Mucosa of rectum (tissue), 2 donors: ENCODE measurements around the gene RNPS1.
"Not testable (repeated sequence)": the region's sequence is repeated elsewhere in the genome, so short reads cannot be mapped to it uniquely, and the experiment has no call there.

Source experiments
- H3K27ac ChIP-seq, 2 donors: one replicate each; pipeline ENCODE4 v1.7.0; 2013; ENCODE audit warnings: inconsistent platforms in 2 of 2, low read depth in 2 of 2, low read length in 2 of 2
- H3K27me3 ChIP-seq, 2 donors: one replicate each; pipeline ENCODE4 v1.7.0; 2013; ENCODE audit warnings: low read length in 2 of 2; ENCODE audit not compliant: control insufficient read depth in 2 of 2, insufficient read depth in 2 of 2
- H3K36me3 ChIP-seq, 2 donors: one replicate each; pipeline ENCODE4 v1.7.0; 2013; ENCODE audit warnings: low read length in 2 of 2; ENCODE audit not compliant: control insufficient read depth in 2 of 2, insufficient read depth in 2 of 2
- H3K4me1 ChIP-seq, 2 donors: one replicate each; pipeline ENCODE4 v1.7.0; 2013; ENCODE audit warnings: low read length in 2 of 2, mild to moderate bottlenecking in 1 of 2; ENCODE audit not compliant: control insufficient read depth in 2 of 2, insufficient read depth in 2 of 2
- H3K4me3 ChIP-seq, 2 donors: one replicate each; pipeline ENCODE4 v1.7.0; 2013; ENCODE audit warnings: low read length in 2 of 2
- H3K9ac ChIP-seq, 2 donors: one replicate each; pipeline ENCODE4 v1.7.0; 2013; ENCODE audit warnings: low read length in 2 of 2, low read depth in 1 of 2, mild to moderate bottlenecking in 1 of 2
- H3K9me3 ChIP-seq, 2 donors: one replicate each; pipeline ENCODE4 v1.7.0; 2013; ENCODE audit warnings: low read length in 2 of 2; ENCODE audit not compliant: control insufficient read depth in 2 of 2
- donor health status: healthy.
- donor health status: Normal muscosa, but diverticular disease.

RNPS1 gene

DNA sequence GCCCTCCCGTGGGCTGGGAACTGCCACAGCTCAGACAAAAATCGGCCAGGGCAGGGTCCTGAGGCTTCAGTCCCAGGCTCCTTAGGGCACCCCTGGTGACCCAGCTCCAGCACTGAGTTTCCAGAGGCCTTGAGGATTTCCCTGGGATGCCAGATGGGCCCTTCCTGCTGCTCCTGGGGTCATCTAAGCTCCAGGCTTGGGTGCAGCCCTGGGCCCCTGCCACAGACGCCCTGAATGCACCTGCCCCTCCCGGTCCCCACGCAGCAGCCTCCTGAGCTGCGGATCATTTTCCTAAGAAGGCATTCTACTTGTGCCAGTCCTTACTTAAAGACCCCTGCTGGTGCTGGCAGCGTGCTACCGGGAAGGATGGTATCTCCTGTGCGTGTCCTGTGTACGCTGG, 6.0 kb upstream of the RNPS1 start:
- Histone ChIP-seq H3K27ac (no peak overlapping the region), H3K9me3 (no peaks in the 10 kb centered on the region), H3K9ac (no peak overlapping the region), H3K4me3 (no peak overlapping the region), H3K4me1 (peaks cover 8% of the 10 kb centered on the region in 2 donors), H3K27me3 (no peaks in the 10 kb centered on the region), H3K36me3 (no peaks in the 10 kb centered on the region)

DNA sequence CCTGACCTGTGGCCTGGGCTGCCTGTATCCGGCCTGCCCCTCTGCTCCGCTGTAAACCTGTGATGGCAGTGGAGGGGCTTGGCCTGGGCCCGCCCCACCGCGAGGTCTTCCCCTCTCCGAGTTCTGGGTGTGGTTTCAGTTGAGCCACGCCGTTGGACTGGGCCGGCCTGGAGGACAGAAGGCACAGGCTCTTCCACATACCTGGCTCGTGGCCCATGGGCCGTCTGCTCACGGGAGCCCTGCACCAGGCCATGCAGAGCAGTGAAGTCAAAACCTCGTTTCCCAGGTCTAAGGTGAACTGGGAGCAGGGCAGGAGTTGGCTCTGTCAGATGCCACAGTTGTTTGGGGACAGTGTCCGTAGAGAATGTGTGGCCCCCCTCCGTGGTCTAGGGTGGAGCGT, 5.6 kb upstream of the RNPS1 start:
- Histone ChIP-seq H3K27me3 (no peaks in the 10 kb centered on the region), H3K9me3 (no peaks in the 10 kb centered on the region), H3K27ac (no peak overlapping the region), H3K9ac (no peak overlapping the region), H3K4me3 (no peak overlapping the region), H3K4me1 (peaks cover 8% of the 10 kb centered on the region in 2 donors), H3K36me3 (no peaks in the 10 kb centered on the region)

DNA sequence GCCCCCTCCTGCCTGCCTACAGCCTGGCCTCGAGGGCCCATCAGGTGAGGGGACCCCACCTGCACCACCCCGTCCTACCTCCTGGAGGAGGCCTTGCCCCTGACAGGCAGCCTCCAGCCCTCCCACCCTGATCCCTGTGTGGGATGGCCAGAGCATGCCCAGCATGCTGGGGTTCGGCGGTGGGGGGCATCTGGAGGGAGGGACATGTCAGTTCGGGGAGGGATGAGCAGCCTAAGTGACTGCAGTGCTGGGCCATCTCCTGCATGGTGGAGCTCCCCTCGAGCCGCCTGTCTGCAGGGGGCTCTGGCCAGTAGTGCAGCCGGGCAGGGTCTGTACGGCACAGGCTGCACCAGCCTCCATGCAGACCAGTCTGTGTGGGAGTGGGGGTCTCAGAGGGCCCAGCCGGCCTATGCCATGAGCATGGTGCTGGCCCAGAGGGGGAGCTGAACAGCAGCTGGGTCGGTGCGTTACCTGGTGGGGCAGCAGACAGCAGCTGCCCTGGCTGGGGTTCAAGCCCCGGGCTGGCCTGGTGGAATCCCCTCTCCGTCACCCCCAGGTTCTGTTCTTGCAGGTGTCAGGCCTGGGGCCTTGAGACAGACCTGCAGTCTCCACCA, 4.0 kb upstream of the RNPS1 start:
- Histone ChIP-seq H3K4me1 (peaks cover 8% of the 10 kb centered on the region in 2 donors), H3K9me3 (no peaks in the 10 kb centered on the region), H3K27me3 (no peaks in the 10 kb centered on the region), H3K36me3 (no peaks in the 10 kb centered on the region), H3K4me3 (no peak overlapping the region), H3K9ac (no peak overlapping the region), H3K27ac (no peak overlapping the region)

DNA sequence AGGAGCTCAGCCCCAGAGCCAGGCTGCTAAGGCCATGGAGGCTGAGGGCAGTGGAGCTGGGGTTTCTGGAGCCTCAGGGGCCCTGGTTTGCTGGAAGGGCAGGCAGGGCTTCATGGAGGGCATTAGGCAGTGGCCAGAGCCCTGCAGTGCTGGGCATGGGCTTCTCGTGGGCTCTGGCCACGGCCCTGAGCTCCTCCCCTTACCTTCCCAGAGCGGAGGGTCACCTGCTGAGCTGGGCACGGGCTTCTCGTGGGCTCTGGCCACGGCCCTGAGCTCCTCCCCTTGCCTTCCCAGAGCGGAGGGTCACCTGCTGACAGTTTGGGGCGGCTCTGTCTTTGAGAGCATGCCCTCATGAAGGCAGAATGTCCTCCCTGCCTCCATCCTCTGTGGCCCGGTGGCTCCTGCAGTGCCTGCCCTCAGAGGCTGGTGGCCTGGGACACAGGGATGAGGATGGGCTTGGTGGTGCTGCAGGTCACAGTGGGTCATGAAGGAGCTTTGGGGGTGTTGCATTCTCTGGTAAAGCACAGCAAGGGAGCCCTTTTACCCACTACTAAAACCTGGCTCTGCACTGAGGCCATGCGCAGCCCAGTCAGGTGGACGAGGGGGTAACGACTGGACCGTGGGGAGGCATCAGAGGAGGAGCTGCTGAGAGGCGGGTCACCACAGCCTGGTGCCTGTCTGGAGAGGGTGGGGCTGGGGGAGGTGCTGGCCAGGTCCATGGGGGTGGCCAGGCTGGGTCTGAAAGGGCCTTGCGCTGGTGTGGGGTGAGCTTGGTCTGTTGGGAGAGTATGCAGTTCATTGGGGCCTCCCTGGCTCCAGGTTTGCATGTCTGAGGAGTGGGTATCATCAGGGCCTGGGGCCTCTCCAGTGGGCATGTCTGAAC, 2.9 kb upstream of the RNPS1 start:
- no peaks in the 10 kb centered on the region for H3K9me3 ChIP-seq
- no peaks in the 10 kb centered on the region for H3K36me3 ChIP-seq
- no peak overlapping the region for H3K27ac ChIP-seq
- H3K4me3 ChIP-seq, result no peak overlapping the region
- H3K27me3 ChIP-seq, result no peaks in the 10 kb centered on the region
- H3K9ac ChIP-seq, result no peak overlapping the region
- H3K4me1 ChIP-seq, result peaks cover 12 to 14% of the 10 kb centered on the region in 2 donors

DNA sequence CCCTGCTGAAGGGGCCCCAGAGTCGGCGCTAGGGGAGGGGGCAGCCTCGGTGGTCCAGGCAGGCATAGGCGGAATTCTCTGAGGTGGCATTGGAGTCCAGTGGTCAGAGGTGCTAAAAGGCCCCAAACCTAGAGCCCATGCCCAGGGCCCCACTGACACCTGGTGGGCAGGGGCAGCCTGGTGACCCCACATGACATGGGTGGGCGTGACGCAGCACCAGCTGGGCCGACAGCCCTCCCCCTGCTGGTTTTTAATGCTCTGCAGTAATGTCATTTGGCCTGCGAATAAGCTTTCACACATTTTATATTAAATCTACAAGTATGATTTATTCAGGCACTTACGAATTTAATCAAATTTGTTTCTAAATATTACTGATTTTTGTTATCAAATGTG, 2.1 kb upstream of the RNPS1 start:
- Histone ChIP-seq H3K4me1 (peaks cover 12 to 14% of the 10 kb centered on the region in 2 donors), H3K36me3 (no peaks in the 10 kb centered on the region), H3K4me3 (no peak overlapping the region), H3K27ac (no peak overlapping the region), H3K9me3 (no peaks in the 10 kb centered on the region), H3K9ac (peak overlapping the region in 1 of 2 donors; percentile 93), H3K27me3 (no peaks in the 10 kb centered on the region)

DNA sequence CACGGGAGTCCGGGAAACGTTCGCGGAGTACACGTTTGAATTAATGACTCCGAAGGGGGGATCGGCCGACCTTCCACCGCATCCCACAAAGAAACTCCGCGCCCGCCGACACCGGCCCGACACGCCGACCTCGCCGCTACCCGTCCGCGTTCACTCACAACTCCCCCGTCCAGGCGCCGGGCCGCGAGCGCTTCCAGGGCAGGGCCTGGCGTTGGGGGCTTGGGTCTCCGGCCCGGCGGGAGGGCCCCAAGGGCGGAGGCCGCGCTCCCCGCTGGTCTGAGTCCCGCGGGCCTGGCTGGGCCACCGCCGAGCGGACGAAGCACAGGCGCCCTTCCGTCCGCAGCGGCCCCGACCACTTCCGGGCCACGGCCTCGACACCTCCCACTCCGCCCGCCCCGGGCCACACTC, 417 bp downstream of the RNPS1 start:
- not testable (repeated sequence) for H3K27me3 ChIP-seq
- Histone ChIP-seq H3K36me3 (peaks cover 7 to 18% of the 10 kb centered on the region in 2 donors), H3K4me1 (peaks cover 12 to 14% of the 10 kb centered on the region in 2 donors)

DNA sequence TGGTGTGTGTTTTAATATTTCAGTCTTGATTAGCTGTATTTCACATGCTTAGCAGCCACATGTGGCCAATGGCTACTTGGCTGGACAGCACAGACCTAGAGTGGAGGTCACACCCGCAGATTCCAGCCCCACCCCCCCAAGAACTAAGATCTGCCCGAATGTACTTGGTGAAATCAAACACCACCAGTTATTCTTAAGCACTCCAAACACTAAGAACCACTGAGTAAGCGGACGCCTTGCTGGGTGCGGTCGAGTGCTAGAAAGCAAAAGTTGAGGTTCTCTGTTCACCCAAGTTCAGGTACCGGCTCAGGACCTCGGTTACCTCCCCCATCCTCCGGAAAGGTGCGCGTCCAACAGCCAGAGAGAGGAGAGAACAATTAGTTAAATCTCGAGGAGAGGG, 1.0 kb downstream of the RNPS1 start:
- Histone ChIP-seq H3K27ac (peak overlapping the region in 1 of 2 donors; percentile 99), H3K4me1 (peaks cover 12 to 14% of the 10 kb centered on the region in 2 donors), H3K4me3 (peak overlapping the region; percentile 91 to 96), H3K36me3 (peaks cover 13 to 24% of the 10 kb centered on the region in 2 donors), H3K9ac (peak overlapping the region; percentile 44 to 93)
- H3K27me3 ChIP-seq, H3K9me3 ChIP-seq: not testable (repeated sequence)

More for the DNA sequence above, 417 bp downstream of the RNPS1 start:
- H3K27ac ChIP-seq, result peak overlapping the region; percentile 99
- H3K4me3 ChIP-seq, result peak overlapping the region; percentile 91 to 96
- H3K9me3 ChIP-seq, result not testable (repeated sequence)
- H3K9ac ChIP-seq, result peak overlapping the region; percentile 52 to 93

DNA sequence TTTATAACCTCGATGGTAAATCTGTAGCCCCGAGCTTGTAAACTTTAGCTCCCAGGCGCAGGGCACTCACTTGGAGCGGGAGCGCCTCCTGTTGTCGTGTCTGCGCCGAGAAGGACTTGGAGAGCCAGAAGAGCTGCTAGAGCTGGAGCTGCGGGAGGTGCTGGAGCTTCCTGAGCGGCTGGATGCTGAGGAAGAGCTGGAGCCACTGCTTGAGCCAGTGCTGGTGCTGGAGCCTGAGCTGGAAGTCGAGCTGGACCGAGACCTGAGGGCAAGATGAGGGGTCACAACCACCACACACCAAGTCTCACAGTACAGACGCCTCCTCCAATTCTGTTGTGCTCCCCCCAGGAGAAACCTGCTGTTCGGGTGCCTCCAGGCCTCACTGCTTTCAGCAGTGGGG, 4.9 kb downstream of the RNPS1 start:
- not testable (repeated sequence) for H3K9ac ChIP-seq, H3K27ac ChIP-seq, H3K4me3 ChIP-seq, H3K9me3 ChIP-seq, H3K4me1 ChIP-seq, H3K27me3 ChIP-seq
- H3K36me3 ChIP-seq, result peaks cover 22 to 46% of the 10 kb centered on the region in 2 donors

DNA sequence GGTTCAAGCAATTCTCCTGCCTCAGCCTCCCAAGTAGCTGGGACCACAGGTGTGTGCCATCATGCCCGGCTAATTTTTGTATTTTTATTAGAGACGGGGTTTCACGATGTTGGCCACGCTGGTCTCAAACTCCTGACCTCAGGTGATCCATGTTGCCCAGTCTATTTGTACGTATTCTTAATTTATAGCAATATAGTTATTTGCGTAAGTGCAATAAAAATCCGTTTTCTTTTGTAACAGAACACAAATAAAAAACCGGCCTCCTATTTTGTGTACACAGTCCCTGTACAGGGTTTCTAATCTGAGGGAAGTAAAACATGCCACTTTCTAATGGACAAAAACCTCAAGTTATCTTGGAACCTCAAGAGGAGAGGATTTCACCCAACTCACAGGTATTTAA, 7.7 kb downstream of the RNPS1 start:
- H3K27me3 ChIP-seq, result no peaks in the 10 kb centered on the region
- H3K9ac ChIP-seq, result no peak overlapping the region
- H3K4me1 ChIP-seq, result no peaks in the 10 kb centered on the region
- no peak overlapping the region for H3K27ac ChIP-seq
- no peaks in the 10 kb centered on the region for H3K9me3 ChIP-seq
- H3K4me3 ChIP-seq, result no peak overlapping the region
- peaks cover 49 to 73% of the 10 kb centered on the region in 2 donors for H3K36me3 ChIP-seq

DNA sequence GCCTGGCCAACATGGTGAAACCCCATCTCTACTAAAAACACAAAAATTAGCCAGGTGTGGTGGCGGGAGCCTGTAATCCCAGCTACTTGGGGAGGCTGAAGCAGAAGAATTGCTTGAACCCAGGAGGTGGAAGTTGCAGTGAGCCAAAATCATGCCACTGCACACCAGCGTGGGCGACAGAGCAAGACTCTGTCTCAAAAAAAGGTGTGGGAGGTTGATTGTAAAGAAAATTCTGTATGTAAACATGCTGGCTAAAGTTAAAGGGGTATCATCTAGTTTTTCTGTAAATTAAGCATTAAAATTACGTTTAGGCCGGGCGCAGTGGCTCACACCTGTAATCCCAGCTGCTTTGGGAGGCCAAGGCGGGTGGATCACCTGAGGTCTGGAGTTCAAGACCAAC, 9.4 kb downstream of the RNPS1 start:
- H3K9me3 ChIP-seq, H3K4me3 ChIP-seq, H3K9ac ChIP-seq, H3K27me3 ChIP-seq, H3K27ac ChIP-seq, H3K4me1 ChIP-seq: not testable (repeated sequence)
- peaks cover 59 to 70% of the 10 kb centered on the region in 2 donors for H3K36me3 ChIP-seq
